Mesendoderm (in vitro differentiated cells): ENCODE measurements around the gene CCDC28B.

Experiments
- DNase-seq: peaks from one replicate; pipeline ENCODE4 v3.0.0; 2013
- H2AK5ac ChIP-seq: 2 replicates; pipeline ENCODE4 v1.6.1; 2013; ENCODE audit warnings: low read length, inconsistent platforms
- H2BK120ac ChIP-seq: 2 replicates; pipeline ENCODE4 v1.6.1; 2013; ENCODE audit warnings: low read depth, mild to moderate bottlenecking, low read length, moderate library complexity, mixed read lengths
- H2BK15ac ChIP-seq: replicated peaks from 2 replicates; pipeline ENCODE4 v1.6.1; 2013; ENCODE audit warnings: low read depth, mild to moderate bottlenecking, moderate library complexity
- H2BK5ac ChIP-seq: 2 replicates; pipeline ENCODE4 v1.6.1; 2013; ENCODE audit warnings: low read length, inconsistent platforms
- H3K18ac ChIP-seq: 2 replicates; pipeline ENCODE4 v1.6.1; 2013; ENCODE audit warnings: mild to moderate bottlenecking, low read length, mixed read lengths
- H3K23ac ChIP-seq: one replicate; pipeline ENCODE4 v1.6.1; 2013; ENCODE audit warnings: low read length
- H3K27ac ChIP-seq: 2 replicates; pipeline ENCODE4 v1.5.1; 2013; ENCODE audit warnings: low read depth, mild to moderate bottlenecking, inconsistent platforms, low read length, moderate library complexity
- H3K27me3 ChIP-seq: 2 replicates; pipeline ENCODE4 v1.6.1; 2013; ENCODE audit warnings: low read length, control low read depth, mild to moderate bottlenecking, inconsistent platforms; ENCODE audit not compliant: insufficient read depth, poor library complexity
- H3K36me3 ChIP-seq: 2 replicates; pipeline ENCODE4 v1.6.1; 2013; ENCODE audit warnings: low read length, inconsistent platforms; ENCODE audit not compliant: control insufficient read depth, insufficient read depth
- H3K4ac ChIP-seq: one replicate; pipeline ENCODE4 v1.6.1; 2013; ENCODE audit warnings: low read depth, mild to moderate bottlenecking, low read length, moderate library complexity
- H3K4me1 ChIP-seq: 2 replicates; pipeline ENCODE4 v1.6.1; 2013; ENCODE audit warnings: low read depth, low read length, inconsistent platforms; ENCODE audit not compliant: control insufficient read depth
- H3K4me2 ChIP-seq: 2 replicates; pipeline ENCODE4 v1.6.1; 2013; ENCODE audit warnings: low read length
- H3K4me3 ChIP-seq: 2 replicates; pipeline ENCODE4 v1.5.1; 2013; ENCODE audit warnings: mild to moderate bottlenecking, low read length
- H3K56ac ChIP-seq: one replicate; pipeline ENCODE4 v1.6.1; 2013; ENCODE audit warnings: low read length
- H3K79me1 ChIP-seq: 2 replicates; pipeline ENCODE4 v1.6.1; 2013; ENCODE audit warnings: low read length, inconsistent platforms
- H3K79me2 ChIP-seq: 2 replicates; pipeline ENCODE4 v1.6.1; 2013; ENCODE audit warnings: mild to moderate bottlenecking, low read length; ENCODE audit not compliant: control insufficient read depth, insufficient read depth
- H3K9ac ChIP-seq: 2 replicates; pipeline ENCODE4 v1.6.1; 2013; ENCODE audit warnings: low read length, inconsistent platforms
- H4K5ac ChIP-seq: one replicate; pipeline ENCODE4 v1.6.1; 2013; ENCODE audit warnings: low read length
- H4K8ac ChIP-seq: one replicate; pipeline ENCODE4 v1.6.1; 2013; ENCODE audit warnings: low read depth, mild to moderate bottlenecking, control low read depth, low read length, moderate library complexity
- WGBS: extraction: QIAGEN DNeasy Blood & Tissue Kit; methylation state at CpG from one replicate; pipeline ENCODE4 v1.1.7; 2013; ENCODE audit warnings: low lambda C conversion rate, missing lambda C conversion rate; ENCODE audit not compliant: insufficient coverage; ENCODE audit errors: extremely low coverage; 5-methylcytosine and 5-hydroxymethylcytosine counted together

The CCDC28B gene

GRCh38 chr1:32239790-32240139 is 39.4 kb downstream of the CCDC28B start:
- Histone ChIP-seq H2BK120ac (no peak overlapping the region), H4K8ac (no peak overlapping the region), H3K4me2 (peak overlapping the region; percentile 98), H2BK5ac (peak overlapping the region; percentile 10), H2AK5ac (no peak overlapping the region), H3K56ac (peak overlapping the region; percentile 96), H3K4me3 (peak overlapping the region; percentile 20), H3K9ac (peak overlapping the region; percentile 65), H2BK15ac (no peak overlapping the region), H3K79me1 (no peaks in the 10 kb centered on the region), H3K23ac (peak overlapping the region; percentile 68), H3K18ac (peak overlapping the region; percentile 53), H4K5ac (no peak overlapping the region), H3K79me2 (no peaks in the 10 kb centered on the region), H3K36me3 (no peaks in the 10 kb centered on the region), H3K27me3 (no peaks in the 10 kb centered on the region), H3K27ac (no peak overlapping the region), H3K4ac (no peak overlapping the region), H3K4me1 (no peaks in the 10 kb centered on the region)
- no CpG with 5 or more reads among the region's 20 CpGs for WGBS
- DNase-seq: no peak

- Histone ChIP-seq H2AK5ac (no peak overlapping the region), H2BK120ac (no peak overlapping the region), H4K8ac (no peak overlapping the region), H3K4me2 (peak overlapping the region; percentile 98), H3K4me3 (peak overlapping the region; percentile 70), H3K56ac (peak overlapping the region; percentile 98), H4K5ac (no peak overlapping the region), H3K79me1 (no peaks in the 10 kb centered on the region), H3K27ac (peak overlapping the region; percentile 47), H3K4me1 (no peaks in the 10 kb centered on the region), H3K4ac (peak overlapping the region; percentile 11), H3K23ac (peak overlapping the region; percentile 37), H2BK15ac (no peak overlapping the region), H3K9ac (peak overlapping the region; percentile 90), H3K27me3 (no peaks in the 10 kb centered on the region), H3K79me2 (no peaks in the 10 kb centered on the region), H2BK5ac (peak overlapping the region; percentile 10), H3K18ac (peak overlapping the region; percentile 53), H3K36me3 (no peaks in the 10 kb centered on the region)
- peak; percentile 91 for DNase-seq
- WGBS: no CpG with 5 or more reads among the region's 62 CpGs
Observed at GRCh38 chr1:32240140-32240951, 40.0 kb downstream of the CCDC28B start.

GRCh38 chr1:32241001-32241763 is 40.8 kb downstream of the CCDC28B start:
- Histone ChIP-seq H3K79me1 (no peaks in the 10 kb centered on the region), H3K4me1 (no peaks in the 10 kb centered on the region), H3K36me3 (no peaks in the 10 kb centered on the region), H3K27ac (peak overlapping the region; percentile 34), H4K8ac (no peak overlapping the region), H4K5ac (no peak overlapping the region), H3K27me3 (no peaks in the 10 kb centered on the region), H3K4me2 (peak overlapping the region; percentile 94), H3K4me3 (peak overlapping the region; percentile 70), H3K56ac (peak overlapping the region; percentile 98), H2BK120ac (no peak overlapping the region), H2AK5ac (no peak overlapping the region), H2BK5ac (no peak overlapping the region), H3K4ac (peak overlapping the region; percentile 11), H3K9ac (peak overlapping the region; percentile 90), H2BK15ac (no peak overlapping the region), H3K79me2 (no peaks in the 10 kb centered on the region), H3K18ac (peak overlapping the region; percentile 11), H3K23ac (no peak overlapping the region)
- WGBS: no CpG with 5 or more reads among the region's 55 CpGs
- DNase-seq: peak; percentile 75

- no peak overlapping the region for H2BK15ac ChIP-seq
- H4K5ac ChIP-seq: no peak overlapping the region
- no peak overlapping the region for H3K27ac ChIP-seq
- no peak overlapping the region for H3K4ac ChIP-seq
- H3K36me3 ChIP-seq: no peaks in the 10 kb centered on the region
- H3K56ac ChIP-seq: peak overlapping the region; percentile 25
- H3K9ac ChIP-seq: no peak overlapping the region
- H2BK120ac ChIP-seq: no peak overlapping the region
- no peak overlapping the region for H4K8ac ChIP-seq
- H3K18ac ChIP-seq: no peak overlapping the region
- no peak for DNase-seq
- H3K4me2 ChIP-seq: no peak overlapping the region
- no peaks in the 10 kb centered on the region for H3K4me1 ChIP-seq
- no peak overlapping the region for H2BK5ac ChIP-seq
- no peak overlapping the region for H2AK5ac ChIP-seq
- no peak overlapping the region for H3K4me3 ChIP-seq
- no peaks in the 10 kb centered on the region for H3K79me2 ChIP-seq
- no CpG with 5 or more reads among the region's 7 CpGs for WGBS
- no peak overlapping the region for H3K23ac ChIP-seq
- H3K27me3 ChIP-seq: no peaks in the 10 kb centered on the region
- no peaks in the 10 kb centered on the region for H3K79me1 ChIP-seq
Observed at GRCh38 chr1:32242341-32242851, 42.0 kb downstream of the CCDC28B start.

GRCh38 chr1:32246888-32247273 is 46.5 kb downstream of the CCDC28B start, which contains the start of gene FAM167B:
Gene FAM167B, plus strand, starts transcription at chr1:32247222. Its CDS starts 200 bp downstream, at chr1:32247422.
- H2BK15ac ChIP-seq: no peak within 1 kb of the TSS
- no peak within 1 kb of the TSS for H3K4me2 ChIP-seq
- no peaks in the 10 kb centered on the region for H3K79me2 ChIP-seq
- no peak for DNase-seq
- no peak within 1 kb of the TSS for H4K5ac ChIP-seq
- H3K56ac ChIP-seq: no peak within 1 kb of the TSS
- H3K9ac ChIP-seq: no peak within 1 kb of the TSS
- WGBS: no CpG with 5 or more reads among the region's 3 CpGs
- H2BK120ac ChIP-seq: no peak within 1 kb of the TSS
- H3K4ac ChIP-seq: no peak within 1 kb of the TSS
- H3K4me3 ChIP-seq: no peak within 1 kb of the TSS
- H3K23ac ChIP-seq: no peak within 1 kb of the TSS
- H2AK5ac ChIP-seq: no peak within 1 kb of the TSS
- H3K27ac ChIP-seq: no peak within 1 kb of the TSS
- H2BK5ac ChIP-seq: no peak within 1 kb of the TSS
- no peaks in the 10 kb centered on the region for H3K27me3 ChIP-seq
- H4K8ac ChIP-seq: no peak within 1 kb of the TSS
- H3K36me3 ChIP-seq: no peaks in the 10 kb centered on the region
- no peak within 1 kb of the TSS for H3K18ac ChIP-seq
- peaks cover 1% of the 10 kb centered on the region for H3K4me1 ChIP-seq
- no peaks in the 10 kb centered on the region for H3K79me1 ChIP-seq
